NCI-H82 (cell line): ENCODE data around the gene RIOX2.
"Not testable (repeated sequence)": the region's sequence is repeated elsewhere in the genome, so short reads cannot be mapped to it uniquely, and the experiment has no call there.

Experiments
- DNase-seq: peaks from one replicate; lab custom pipeline; 2025; lab: John Stamatoyannopoulos, UW

Gene RIOX2

GRCh38 chr3:97971679-97972567 lies at the start of gene RIOX2:
Gene RIOX2 (minus strand): TSS chr3:97972431. CDS start chr3:97967593, 4,838 bp downstream.
- peak; percentile 90 for DNase-seq

GRCh38 chr3:98020412-98020811 lies 48.2 kb upstream of the RIOX2 start:
- no peak for DNase-seq

DNA sequence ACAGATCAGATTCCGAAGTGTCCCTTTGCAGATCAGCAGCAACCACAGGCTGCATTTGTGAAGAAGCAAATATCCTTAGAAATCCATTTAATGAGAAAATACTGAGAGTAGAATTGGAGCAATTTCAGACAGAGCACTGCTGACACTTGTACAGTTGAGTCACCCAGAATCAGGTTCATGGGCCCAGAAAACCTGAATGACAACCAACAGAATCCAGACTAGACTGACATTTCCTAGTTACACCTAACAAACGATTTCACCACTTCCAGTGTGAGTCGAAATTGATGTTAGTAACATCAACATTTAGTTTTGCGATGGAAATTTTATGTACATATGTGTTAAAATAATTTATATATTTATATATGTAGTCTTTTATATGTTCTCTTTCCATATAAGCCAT lies 46.1 kb upstream of the RIOX2 start:
- no peak for DNase-seq

- no peak for DNase-seq
Observed at GRCh38 chr3:98014268-98014585, 42.0 kb upstream of the RIOX2 start.

DNA sequence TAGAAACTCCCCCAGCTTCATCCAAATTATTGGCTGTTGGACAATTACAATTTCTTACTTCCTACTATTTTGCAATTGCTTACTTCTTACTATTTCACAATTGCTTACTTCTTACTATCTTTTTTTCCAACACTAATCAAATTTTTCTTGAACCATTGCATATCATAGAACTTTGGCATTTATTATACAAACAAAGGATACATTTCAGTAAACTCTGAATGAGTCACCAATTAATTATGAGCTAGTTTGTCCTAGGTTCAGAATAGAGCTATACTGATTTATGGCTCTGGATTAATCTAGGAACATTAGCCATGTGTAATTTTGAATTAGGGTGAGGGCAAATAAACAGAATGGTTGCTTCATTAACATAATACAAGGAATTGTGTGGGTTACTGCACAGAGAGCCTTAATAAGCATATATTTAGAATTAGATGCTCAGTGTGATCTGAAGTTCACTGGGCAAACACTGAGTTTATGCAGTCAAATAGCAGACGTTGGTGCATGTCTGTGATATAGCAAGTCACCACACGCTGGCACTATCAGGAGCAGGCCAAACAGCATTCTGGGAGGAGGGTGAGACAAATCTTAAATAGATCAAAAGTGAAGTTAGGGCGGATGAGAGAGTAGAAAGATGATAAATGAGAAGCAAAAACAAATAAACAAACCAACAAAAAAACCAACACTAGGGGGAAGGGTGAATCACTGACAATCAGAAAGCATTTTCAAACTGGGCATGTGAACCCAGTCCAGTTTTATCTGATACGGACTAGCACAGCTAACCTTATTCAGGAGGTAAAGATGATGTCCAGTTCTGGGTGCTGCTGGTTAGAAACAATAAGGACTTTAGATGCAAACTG lies 41.4 kb upstream of the RIOX2 start:
- peak; percentile 46 for DNase-seq

GRCh38 chr3:98012979-98013378 lies 40.7 kb upstream of the RIOX2 start:
- DNase-seq: no peak

- not testable (repeated sequence) for DNase-seq
Observed at GRCh38 chr3:98010883-98011449, 38.7 kb upstream of the RIOX2 start.

- no peak for DNase-seq
Observed at GRCh38 chr3:98010194-98010882, 38.1 kb upstream of the RIOX2 start.

GRCh38 chr3:98008855-98009254 lies 36.6 kb upstream of the RIOX2 start:
- no peak for DNase-seq

- no peak for DNase-seq
Observed at GRCh38 chr3:98005438-98005837, 33.2 kb upstream of the RIOX2 start.

DNA sequence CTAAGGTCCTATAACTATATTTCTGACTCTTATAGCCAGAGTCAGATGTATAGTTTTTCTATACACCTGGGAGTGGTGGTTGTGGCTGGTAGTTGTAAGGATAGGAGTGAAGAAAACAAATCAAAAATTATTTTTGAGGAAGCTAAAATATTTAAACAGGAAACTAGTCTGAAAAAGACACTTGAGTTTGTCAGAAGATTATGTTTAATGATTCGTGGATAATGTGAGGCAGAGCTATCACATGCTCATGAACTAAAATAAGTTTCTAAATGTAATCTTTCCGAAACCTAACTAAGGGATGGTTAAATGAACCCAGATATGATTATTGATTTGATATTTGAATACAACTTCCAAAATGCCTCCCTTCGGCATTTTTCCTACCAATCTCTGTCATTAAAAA lies 32.5 kb upstream of the RIOX2 start:
- DNase-seq: no peak

DNA sequence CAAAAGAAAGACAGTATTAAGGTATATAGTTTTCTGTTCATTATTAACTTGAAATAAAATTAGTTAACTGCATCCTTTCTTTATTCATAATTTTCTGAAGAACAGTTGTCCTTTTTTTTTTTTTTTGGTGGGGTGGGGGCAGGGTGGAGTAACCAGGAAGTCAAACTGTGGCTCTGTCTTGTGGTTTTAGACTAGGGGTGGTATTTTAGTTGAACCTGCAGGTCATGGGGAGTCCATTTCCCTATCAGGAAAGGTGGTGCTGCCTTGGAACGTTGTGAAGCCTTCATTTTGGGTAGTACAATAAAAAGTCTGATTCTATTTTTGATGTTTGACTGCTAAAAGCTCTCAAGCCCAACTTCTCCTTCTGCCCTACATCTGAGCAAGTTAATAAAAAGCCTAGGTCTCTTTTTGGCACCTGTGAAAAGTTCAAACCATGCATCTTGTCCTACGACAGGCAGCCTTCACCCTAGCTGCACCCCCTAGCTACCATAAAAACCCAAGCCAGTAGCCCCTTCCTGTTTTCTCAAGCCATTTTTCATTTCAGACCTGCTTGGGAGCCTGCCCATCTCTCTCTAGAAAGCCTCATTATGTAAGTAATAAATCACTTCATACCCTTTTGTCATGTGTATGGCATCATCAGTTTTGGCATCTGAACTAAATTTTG lies 31.2 kb upstream of the RIOX2 start:
- DNase-seq: no peak

DNA sequence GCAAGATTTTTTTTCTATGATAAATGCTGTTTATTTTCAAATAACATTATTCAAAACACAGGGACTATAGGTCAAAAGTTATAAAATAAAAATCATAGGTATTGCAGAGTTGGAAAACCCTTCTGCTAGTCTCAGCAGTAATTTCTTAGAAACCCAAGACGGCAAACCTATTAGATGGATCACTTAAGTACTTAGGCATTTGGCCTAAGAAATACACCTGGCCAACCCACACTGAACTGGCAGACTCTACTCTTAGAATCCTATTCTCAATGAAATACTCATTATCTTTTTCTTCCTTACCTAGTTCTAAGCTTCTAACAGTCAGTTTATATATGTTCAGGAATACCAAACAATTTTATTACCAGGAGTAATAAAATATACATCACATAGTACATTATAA lies 30.5 kb upstream of the RIOX2 start:
- DNase-seq: no peak

DNA sequence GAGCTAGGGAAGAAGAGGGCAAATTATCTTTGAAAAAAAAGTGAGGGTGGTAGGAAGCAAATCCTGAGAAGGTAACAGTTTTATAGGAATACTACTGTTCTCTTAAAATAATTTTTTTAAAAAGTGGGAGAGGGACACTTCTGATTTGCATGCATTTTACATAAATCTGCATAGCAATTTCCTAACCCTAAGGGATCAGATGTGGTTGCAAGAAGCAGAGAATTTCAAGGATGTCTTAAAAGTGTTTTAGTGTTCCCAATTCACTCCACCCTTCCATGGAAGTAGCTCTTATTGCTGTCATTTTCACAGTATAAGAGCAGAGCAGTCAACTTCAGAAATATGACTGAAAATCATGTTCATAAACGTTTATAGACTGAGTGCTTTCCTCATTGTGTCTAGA lies 27.8 kb upstream of the RIOX2 start:
- DNase-seq: no peak

DNA sequence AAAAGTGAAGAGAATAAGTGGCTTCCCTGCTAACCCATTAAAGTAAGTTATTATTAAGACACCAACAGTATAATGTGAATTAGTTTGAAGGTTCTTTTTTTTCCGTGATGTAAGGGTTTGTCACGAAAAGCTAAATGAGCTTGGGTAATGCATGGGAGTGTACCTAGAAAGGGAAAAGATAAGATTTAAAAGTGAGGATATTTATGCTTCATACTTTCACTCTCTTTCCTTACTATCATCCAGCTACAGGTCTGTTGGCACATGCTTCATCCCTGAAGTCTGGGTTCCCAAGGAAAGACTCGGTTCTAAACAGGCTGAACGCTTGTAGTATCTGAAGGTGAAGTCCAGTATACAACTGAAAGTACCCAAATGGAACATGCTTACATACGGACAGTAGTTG lies 26.9 kb upstream of the RIOX2 start:
- DNase-seq: no peak

DNA sequence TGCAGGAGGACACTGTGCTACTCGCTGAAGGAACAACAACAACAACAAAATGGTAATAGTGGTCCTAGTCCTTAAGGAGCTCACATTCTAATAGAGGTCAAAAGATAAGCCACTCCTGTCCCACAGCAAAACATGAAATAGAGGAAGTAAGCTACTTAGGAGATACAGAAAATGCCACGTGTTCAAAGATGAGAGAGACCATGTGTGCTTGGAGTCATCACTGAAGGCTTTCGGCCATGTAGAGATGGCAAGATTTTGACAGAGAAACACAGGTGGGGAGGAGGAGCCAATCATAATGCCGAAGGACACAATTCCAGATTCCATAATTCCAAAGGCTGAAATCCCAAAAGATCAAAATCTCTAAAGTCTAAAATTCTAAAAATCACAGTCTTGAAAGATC lies 24.8 kb upstream of the RIOX2 start:
- DNase-seq: no peak

DNA sequence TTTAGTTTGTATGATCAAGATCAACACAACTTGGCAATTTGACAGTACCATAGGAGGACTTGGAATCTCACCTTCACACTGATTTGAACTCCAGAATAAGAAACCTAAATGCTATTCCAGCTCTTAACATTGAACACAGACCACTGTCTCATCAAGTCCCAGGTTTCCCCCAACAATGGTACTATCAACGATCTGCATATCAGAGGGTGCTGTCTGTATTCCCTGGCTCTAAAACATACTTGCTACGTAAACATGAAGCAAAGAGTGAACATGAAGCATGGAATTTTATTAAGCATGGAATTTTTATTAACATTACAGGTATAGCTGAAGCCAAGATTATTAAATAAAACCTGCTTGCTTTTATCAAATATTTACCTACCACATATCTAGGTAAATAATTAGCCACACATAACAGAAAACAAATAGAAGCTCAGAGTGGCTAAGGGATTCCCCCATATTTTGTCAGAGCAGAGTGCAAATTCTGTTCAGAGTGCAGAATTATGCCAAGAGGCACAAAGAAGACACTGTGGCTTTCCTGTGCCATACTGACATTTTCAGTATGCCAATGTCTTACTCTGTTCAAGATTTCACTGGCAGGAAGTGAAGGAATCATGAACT lies 22.2 kb upstream of the RIOX2 start:
- no peak for DNase-seq

DNA sequence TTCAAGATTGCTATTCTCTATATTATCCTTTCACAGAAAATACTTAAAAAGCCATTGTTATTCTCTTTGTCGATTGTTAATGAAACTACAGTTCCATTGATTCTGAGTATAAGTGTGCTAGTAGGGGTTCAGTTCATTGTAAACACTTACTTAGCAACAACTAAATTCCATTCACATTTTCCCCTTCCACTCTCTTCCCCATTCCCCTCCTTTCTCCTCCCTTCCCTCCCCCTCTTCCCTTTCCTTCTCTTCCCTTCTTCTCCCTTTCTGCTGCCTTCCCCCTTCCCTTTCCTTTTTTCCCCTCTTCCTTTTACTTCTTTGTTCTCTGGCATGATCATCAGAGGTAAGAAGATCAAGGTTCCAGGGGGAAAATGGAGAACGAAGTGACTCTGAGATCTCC lies 21.3 kb upstream of the RIOX2 start:
- DNase-seq: no peak

GRCh38 chr3:97992547-97993173 lies 20.4 kb upstream of the RIOX2 start:
- no peak for DNase-seq

DNA sequence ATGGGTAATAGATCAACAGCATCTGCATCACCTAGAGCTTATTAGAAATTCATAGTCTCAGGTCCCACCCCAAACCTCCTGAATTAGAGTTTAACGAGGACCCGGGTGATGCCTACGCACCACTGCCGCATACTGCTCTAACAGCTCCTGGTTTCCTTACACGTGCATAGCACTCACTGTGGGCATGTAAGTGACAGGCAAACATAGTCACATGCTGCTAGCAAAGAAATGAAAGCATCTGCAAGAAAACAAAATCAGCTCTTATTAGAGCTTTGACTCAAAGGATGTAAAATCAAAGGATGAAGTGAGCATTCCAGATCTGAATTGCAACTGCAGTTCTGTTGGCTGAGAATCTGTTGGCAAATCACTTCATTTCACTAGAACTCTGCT lies 19.1 kb upstream of the RIOX2 start:
- DNase-seq: no peak
